GM19328 (cell line): ENCODE results near the gene TBCEL.
"Not testable (repeated sequence)": the region's sequence is repeated elsewhere in the genome, so short reads cannot be mapped to it uniquely, and the experiment has no call there.

Experiments
- ATAC-seq: cut with Tn5 transposase; IDR thresholded peaks from one replicate; pipeline ENCODE4 v1.9.1; 2021; ENCODE audit warnings: mild to moderate bottlenecking, moderate library complexity; ENCODE audit not compliant: unreplicated experiment

The TBCEL gene, protein sequence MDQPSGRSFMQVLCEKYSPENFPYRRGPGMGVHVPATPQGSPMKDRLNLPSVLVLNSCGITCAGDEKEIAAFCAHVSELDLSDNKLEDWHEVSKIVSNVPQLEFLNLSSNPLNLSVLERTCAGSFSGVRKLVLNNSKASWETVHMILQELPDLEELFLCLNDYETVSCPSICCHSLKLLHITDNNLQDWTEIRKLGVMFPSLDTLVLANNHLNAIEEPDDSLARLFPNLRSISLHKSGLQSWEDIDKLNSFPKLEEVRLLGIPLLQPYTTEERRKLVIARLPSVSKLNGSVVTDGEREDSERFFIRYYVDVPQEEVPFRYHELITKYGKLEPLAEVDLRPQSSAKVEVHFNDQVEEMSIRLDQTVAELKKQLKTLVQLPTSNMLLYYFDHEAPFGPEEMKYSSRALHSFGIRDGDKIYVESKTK

DNA sequence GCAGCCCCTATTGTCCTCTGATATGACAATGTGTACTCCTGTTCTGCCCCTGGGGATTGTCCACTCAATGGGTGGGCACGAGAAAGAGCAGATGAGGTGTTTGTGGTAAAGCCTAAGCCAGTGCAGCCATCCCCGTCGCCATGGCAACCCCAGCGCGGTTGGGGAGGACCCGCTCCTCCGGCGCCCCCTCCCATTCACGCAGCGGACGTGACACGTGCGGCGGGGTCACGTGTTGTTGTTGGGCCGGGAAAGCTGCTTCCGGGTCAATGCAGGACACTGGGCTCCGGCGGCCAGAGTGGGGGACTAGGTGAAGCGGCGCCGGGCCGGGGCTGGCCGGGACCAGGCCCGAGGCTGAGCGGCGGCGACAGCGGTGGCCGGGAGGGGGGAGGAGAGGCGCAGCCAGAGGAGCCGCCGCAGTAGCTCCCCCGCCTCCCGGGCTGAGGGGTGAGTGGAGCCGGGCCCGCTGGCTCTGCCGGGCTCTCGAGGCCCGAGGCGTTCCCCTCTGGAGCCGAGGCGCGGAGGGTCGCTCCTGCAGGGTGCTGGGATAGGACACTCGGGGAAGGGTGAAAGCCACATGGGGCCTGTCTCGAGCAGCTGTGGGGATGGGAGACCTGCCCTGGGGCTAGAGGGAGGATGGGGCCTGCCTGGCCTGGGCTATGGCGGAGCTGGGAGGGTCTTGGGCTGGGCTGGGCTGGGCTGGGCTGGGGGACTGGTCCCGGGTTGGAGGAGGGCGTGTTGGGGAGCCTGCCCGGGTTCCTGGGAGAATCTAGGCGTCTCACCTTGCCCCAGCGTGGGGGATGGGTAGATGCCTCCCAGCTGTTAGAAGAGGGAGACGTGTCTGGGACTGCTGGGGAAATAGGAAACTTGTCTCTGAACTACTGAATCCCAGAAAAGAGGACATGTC lies at the start of gene TBCEL:
TBCEL (plus strand) TSS at position 255 of the 904 bp plus-strand sequence. CDS start 21,589 bp downstream, outside the sequence.
- ATAC-seq = peak; percentile 97

DNA sequence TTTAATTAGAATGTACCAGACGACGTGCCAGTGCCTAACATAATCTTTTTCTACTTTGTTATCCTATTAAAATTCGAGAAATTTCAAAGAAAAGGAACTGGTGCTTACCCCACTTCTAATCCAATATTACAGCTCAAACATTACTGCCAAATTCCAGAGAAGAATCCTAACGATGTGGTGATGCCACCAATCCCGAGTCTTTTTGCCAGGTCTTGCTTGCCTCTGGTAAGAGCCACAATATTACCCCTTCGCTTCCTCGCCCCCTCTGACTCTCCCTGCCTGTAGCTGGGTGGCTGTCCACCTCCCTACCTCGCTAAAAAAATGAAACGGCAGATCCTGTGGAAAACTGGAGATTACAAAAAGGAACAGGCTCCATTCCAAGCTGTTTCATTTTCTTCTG lies 49.4 kb upstream of the TBCEL start:
- ATAC-seq = no peak

DNA sequence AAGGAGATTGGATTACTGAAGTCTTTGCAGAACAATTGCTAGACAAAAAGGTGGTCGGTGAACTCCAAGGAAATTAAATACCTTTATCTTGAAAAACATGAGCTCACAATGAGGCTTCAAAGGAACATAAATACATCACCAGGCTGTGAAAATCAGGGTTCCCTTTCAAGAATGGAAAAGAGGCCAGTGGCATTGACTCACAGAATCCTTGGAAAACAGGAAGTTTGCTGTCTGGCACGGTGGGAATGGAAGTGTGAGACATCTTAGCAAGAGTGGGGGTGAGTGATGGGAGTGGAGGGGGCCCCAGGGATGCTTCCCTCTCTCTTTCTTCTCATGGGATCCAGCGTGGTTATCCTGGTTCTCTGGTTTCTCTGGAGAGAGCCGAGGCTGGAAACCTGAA lies 48.9 kb upstream of the TBCEL start:
- no peak for ATAC-seq

DNA sequence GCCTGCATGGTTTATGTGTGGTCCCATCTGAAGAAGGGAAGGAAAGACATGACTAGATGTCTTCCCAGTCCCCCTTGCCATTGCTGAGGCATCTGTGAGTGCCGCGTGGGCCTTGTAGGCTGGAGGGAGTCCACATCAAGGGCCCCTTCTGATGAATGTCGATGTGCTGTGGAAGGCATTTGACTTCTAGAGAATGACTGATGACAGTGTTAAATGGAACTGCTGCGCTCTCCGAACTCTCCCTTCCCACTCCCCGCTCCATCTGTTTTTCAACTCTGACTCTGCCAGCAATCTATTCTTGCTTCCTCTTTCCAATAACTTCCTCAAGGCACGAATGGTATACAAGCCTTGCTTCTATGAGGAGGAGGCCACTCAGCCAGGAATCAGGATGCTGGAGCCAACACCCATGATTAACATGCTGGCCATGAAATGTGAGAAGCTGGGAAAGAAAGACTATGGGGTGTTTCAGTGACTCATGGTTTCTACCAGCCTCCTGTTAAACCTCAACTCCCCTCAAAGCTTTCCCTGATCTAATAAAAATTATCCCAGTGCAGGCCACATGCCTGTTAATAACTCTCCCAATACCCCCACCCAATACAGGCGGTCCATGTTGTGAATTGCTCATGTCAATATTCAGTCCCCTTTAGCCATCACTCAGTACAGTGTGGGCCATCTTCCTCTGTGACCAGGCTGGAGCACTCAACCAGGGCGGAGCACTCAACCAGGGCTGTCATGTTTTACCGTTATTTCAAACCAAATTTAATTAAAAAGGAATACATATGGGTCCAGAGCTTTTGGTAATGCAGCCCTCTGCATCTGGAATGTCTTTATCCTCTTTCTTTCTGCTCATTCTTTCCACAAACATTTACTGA lies 46.4 kb upstream of the TBCEL start:
- ATAC-seq = no peak

DNA sequence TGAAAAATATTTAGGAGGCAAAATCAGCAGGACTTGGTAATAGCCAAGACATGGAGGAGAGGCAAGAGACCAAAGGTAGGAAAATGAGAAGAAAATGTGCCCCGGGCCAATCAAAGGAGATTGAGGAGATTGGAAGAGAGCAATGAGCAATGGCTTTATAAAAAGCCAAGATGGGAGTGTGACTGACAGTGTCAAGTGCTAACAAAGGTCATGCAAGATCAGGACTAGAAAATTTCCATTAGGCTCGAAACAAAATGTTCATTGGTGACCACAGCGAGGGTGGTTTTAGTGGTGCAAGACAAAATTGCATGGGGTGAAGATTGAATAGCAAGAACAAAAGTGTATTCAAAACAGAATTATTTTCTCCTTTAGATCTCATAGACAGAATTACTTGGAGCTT lies 45.2 kb upstream of the TBCEL start:
- ATAC-seq = no peak

DNA sequence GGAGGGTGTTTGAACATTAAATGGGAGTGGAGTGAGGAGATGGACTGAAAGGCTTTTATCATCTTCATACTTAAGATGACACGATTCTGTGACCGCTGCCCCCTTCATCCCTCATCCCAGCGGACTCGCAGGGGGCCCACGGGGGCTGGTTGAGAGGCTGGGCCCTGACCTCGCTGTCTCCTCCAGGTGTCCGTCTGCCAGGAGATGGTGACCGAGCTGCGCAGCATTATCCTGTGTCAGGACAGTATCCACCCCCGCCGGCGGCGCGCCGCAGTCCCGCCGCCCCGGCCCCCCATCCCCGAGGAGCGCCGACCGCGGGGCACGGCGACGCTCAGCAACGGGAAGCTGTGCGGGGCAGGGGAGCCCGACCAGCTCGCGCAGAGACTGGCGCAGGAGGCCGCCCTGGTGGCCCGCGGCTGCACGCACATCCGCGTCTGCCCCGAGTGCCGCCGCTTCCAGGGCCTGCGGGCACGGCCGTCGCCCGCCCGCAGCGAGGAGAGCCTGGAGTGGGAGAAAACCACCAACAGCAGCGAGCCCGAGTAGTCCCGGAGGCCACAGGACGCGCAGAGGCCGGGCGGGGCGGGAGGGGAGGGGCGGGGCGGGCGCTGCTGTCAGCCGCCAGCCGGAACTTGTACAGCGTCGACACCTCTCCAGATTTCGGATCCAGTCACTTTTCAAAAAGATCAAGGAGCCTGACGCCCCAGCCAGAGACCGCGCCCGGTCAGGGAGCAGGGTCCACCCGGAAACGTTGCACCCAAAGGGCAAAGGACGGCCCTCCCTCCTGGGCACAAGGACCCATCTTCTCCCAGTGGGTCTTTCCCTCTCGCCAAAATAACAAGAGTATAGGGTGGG lies 38.0 kb upstream of the TBCEL start:
- ATAC-seq = no peak

DNA sequence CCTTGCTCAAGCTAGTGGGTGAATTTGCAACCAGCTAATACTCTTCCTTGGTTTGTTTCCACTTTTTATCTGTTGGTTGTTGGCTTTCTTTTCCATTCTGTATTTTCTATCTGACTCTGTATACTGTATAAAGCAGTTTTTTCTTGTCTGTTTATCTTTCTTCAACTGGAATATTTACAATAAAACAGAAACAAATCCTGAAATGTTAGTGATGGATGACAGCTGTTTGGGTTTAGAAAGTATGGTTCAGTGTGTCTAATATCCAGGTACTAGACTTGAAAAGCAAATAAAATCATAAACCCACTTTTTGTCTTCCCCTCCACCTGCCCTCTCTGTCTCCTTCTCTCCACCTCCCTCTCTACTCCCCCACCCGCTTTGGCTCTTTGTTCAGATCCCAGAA lies 35.3 kb upstream of the TBCEL start:
- ATAC-seq = no peak

DNA sequence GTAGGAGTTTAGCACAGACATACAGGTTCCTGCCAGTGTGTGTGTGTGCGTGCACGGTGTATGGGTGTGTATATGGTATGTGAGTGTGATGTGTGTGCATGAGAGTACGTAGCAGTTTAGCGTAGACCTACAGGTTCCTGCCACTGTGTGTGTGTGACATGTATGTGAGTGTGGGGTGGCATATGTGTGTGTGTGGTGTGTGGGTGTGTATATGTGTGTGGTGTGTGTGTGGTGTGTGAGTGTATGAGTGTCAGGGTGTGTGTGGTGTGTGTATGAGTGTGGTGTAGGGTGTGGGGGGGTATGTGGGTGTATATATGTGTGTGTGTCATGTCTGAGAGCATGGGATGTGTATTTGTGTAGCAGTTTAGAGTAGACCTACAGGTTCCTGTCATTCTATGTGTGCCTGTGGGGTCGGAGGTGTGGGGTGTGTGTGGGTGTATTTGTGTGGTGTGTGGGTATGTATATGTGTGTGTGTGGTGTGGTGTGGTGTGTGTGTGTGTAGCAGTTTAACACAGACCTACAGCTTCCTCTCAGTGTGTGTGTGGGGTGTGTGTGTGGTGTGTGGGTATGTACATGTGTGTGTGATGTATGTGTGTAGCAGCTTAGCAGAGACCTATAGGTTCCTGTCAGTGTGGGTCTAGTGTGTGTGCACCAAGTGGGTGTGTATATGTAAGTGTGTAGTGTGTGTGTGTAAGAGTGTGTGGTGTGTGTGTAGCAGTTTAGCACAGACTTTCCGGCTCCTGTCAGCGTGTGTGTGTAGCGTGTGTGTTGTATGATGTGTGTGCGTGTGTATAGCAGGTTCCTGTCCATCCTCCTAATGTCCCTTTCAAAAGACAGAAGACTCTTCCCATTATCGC lies 31.8 kb upstream of the TBCEL start:
- ATAC-seq = no peak

DNA sequence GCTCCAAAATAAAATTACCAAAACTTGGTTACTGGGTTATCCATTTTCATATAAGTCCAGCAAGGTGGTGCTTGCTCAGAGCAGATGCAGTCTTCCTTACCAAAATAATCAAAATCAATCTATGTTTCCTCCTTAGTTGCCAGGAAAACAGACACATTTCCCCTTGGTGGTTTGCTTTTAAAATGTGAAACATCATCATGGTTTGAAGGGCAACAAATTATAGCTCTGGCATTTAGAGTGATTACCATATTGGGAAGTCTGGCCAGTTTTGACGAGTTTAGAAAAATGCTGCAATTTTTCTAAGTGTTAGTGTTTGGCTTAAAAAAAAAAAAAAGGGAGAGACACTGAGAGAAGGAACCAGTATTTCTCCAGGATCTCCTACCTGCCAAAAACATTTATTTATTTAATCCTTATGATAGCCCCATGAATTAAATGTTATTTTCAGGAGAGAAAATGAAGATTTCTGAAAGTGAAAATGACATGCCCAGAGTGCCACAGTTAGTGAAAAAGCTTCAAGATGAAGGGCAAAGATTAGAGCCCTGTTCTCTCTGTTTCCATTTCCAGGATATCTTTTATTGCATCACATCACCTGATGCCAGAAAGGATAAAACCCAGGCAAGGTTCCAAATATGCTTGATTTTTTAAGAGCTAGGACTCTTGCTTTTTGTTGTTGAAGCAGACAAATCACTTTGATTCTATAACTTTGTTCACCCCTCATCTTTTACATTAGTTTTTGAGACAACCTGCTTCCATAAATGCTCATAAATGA lies 29.6 kb upstream of the TBCEL start:
- ATAC-seq = no peak

DNA sequence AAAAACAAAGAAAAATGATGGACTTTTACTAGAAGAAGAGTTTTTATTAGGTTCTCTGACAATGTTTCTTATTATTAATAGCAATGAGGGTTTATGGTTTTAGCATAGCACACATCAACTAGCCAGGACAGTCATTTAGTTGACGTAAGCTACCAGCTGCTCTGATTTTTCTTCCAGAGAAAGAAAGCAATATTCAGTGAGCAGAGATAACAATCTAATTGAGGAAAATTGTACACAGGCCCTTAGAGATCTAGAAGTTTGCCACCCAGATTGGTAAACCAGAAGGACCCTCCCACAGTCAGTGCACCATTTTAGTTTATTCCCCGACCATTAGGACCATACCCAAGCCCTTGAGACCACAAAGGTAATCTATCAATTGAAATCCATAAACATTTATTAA lies 28.7 kb upstream of the TBCEL start:
- no peak for ATAC-seq

DNA sequence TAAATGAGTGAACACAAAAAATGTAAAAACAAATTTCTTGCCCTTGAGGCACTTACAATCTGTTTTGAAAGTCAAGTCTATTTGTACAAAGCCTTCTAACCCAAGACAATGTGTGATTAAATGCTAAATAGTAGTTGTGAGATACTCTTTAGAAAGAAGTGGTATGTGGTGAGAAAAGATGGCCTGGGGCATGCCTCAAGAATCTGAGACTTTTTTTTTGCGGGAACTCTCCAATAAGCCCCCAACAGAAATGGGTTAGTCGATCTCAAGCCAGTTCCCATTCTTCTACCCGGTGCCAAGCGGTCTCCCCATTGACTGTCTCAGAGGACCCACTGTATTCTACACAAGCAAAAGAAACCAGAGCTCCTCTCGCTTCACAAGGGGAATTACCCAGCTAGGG lies 26.9 kb upstream of the TBCEL start:
- ATAC-seq = no peak

DNA sequence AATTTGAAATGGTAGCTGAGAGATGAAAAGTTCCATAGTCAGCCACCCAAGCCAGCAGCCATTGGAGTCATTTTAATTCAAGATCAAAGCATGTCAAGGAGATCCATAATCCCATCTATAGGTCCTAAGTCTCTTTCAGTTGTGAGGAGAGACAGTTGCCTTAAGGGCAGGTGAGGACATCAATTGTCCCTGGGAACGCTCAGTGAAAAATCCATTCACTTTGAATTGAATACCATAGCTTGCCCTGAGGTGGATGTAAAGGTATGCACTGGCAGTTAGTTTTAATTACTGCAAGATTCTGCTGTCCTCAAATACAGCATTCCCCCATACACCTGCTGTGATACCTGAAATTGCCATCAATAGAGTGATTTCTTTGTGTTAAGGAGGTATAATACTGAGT lies 25.3 kb upstream of the TBCEL start:
- ATAC-seq = no peak

DNA sequence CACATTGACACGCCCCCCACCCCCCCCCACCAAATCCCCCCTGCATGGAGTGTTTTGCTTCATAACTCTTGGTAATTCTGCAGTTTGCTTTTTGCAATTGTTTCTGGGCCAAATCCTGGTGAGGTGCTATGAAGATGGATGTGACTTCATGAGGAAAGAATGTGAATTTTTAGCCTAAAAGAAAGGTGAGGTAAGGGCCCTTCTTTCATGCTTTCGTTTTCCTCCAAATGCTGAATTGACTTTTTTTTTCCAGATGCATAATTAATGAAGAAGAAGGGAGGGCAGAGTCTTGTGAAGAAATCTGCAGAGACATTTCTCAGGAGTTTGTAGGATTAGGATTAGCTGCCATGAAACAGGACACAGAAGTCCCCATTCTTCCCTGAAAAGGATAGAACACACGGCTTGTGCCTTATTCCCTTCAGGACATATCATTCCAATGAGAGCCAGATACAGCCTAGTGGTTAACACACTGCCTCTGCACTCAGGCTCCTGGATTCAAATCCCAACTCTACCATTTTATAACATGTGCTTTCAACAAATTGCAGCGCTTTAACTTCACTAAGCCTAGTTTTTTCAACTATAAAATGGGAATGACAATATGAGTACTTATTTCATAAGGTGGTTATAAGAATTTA lies 19.6 kb upstream of the TBCEL start:
- ATAC-seq = no peak

DNA sequence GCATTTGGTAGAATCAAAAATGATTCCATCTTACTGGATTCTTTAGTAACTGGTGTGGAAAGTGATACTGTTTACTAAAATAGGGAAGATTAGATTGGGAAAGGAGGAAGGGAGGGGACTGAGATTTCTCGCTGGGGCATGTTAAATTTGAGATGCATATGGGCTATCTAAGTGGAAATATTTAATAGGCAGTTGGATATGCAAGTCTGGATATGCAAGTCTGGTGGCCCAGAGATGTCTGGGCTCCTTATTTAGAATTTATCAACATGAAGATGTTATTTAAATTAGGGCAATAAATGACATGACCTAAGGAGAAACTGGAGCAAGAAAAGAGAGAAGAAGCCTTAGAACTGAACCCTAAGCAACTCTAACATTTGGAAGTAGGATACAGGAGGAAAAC lies 17.0 kb upstream of the TBCEL start:
- no peak for ATAC-seq

DNA sequence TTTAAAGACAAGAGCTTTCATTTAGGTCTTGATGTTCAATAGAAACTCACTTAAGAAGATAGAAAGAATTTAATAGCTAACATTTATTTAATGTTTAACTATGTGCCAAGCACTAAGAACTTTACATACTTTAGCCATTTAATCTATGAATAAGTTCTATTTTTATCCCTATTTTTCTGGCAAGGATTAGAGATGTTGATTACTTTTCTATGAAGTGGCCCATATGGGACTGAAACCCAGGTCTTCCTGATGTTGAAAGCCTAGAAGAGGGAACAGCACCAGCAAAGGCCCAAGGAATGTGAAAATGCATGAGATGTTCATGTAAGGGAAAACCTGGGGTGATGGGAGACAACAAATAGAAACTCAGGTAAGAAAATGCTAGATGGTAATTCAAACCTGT lies 15.4 kb upstream of the TBCEL start:
- no peak for ATAC-seq

DNA sequence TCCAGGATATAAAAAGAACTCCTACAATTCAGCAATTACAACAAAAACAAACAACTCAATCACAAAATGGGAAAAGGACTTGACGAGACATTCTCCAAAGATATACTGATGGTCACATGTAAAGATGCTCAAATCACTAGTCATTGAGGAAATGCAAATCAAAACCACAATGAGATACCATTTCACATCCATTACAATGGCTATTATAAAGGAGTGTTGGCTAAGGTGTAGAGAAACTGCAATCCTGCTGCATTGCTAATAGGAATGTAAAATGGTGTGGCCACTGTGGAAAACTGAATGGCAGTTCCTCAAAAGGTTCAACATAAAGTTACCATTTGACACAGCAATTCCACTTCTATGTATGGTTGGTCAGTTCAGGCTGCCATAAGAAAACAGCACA lies 11.8 kb upstream of the TBCEL start:
- no peak for ATAC-seq

DNA sequence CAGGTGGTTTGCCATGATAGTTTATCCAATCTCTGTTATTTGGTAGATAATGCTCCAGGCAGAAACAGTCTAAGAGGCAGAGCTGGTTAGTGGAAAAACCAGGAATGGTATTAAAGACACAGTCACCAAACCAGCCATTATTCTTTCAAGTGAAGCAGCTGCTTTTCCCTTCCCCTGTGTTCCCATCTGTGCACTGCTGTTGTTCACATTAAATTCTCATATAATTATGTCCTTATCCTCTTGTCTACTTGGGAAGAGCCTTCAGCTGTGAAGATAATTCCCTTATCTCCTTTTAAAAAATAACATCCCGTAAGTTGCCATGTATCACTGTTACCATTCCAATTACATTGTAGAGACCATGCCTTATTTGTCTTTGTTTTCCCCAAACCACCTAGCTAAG lies 5.2 kb upstream of the TBCEL start:
- no peak for ATAC-seq

DNA sequence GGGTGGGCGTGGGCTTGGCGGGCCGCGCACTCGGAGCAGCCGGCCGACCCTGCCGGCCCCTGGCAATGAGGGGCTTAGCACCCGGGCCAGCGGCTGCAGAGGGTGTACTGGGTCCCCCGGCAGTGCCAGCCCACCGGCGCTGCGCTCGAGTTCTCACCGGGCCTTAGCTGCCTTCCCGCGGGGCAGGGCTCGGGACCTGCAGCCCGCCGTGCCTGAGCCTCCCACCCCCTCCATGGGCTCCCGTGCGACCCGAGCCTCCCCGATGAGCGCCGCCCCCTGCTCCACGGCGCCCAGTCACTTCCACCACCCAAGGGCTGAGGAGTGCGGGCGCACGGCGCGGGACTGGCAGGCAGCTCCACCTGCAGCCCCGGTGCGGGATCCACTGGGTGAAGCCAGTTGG lies 2.2 kb upstream of the TBCEL start:
- not testable (repeated sequence) for ATAC-seq
